Aorta (tissue), 5 donors: Measurements from ENCODE around the gene POGZ. TPM values are rescaled to one million over a fixed set of nuclear protein-coding genes. Genes with fewer than 3 reads are reported as not detected.

ENCODE experiments used
- ATAC-seq: fragments of 200-7000 bp; cut with Tn5 transposase; one replicate; pipeline ENCODE4 v1.9.1; 2022; ENCODE audit warnings: moderate library complexity; ENCODE audit not compliant: low FRiP score
- DNase-seq, 2 donors: peaks; one replicate each; pipeline ENCODE4 v3.0.0-alpha.2; 2020
- H3K27ac ChIP-seq, 2 donors: one replicate each; pipeline ENCODE4 v1.5.1; 2013; ENCODE audit warnings: low read length in 2 of 2, mild to moderate bottlenecking in 2 of 2, moderate library complexity in 2 of 2, control low read depth in 1 of 2, inconsistent platforms in 1 of 2, low read depth in 1 of 2
- H3K27me3 ChIP-seq, 2 donors: one replicate each; pipeline ENCODE4 v1.6.1; 2013; ENCODE audit warnings: control low read depth in 1 of 2, low read length in 1 of 2, mild to moderate bottlenecking in 1 of 2, moderate library complexity in 1 of 2; ENCODE audit not compliant: insufficient read depth in 2 of 2, control insufficient read depth in 1 of 2
- H3K36me3 ChIP-seq, 2 donors: one replicate each; pipeline ENCODE4 v1.6.1; 2013; ENCODE audit warnings: control low read depth in 1 of 2, low read length in 1 of 2, mild to moderate bottlenecking in 1 of 2; ENCODE audit not compliant: insufficient read depth in 2 of 2, control insufficient read depth in 1 of 2
- H3K4me1 ChIP-seq, 2 donors: one replicate each; pipeline ENCODE4 v1.6.1; 2013; ENCODE audit warnings: low read length in 2 of 2, control low read depth in 1 of 2, mild to moderate bottlenecking in 1 of 2, moderate library complexity in 1 of 2; ENCODE audit not compliant: insufficient read depth in 2 of 2, control insufficient read depth in 1 of 2
- H3K4me3 ChIP-seq, 2 donors: one replicate each; pipeline ENCODE4 v1.5.1; 2013; ENCODE audit warnings: low read length in 2 of 2, control low read depth in 1 of 2, mild to moderate bottlenecking in 1 of 2
- H3K9me3 ChIP-seq: one replicate; pipeline ENCODE4 v1.6.1; 2013; ENCODE audit warnings: mild to moderate bottlenecking, low read length; ENCODE audit not compliant: control insufficient read depth
- WGBS, 2 donors: extraction: QIAGEN DNeasy Blood & Tissue Kit; methylation state at CpG; one replicate each; pipeline ENCODE4 v1.1.7; 2013; 5-methylcytosine and 5-hydroxymethylcytosine counted together
- intact Hi-C, 2 donors: fragments of 100-400 bp; cut with DNase I; formaldehyde crosslinking; loops; one replicate each; pipeline versions ENCODE4 v1.14.2 to v1.15.0; 2022
- polyA plus RNA-seq, 2 donors: library from polyadenylated mRNA; stranded (reverse); fragments of 200-250 nt; gene quantifications; one replicate each; pipeline ENCODE4 v1.2.3, GENCODE V29; 2013
- total RNA-seq, 2 donors: library from RNA; stranded (reverse); fragmentation: NEBNext Ultra II Directional; extraction: Animal tissue kit (Norgen Biotek cat#: 25700); gene quantifications; one replicate each; pipeline ENCODE4 v1.2.1, GENCODE V29; 2021
- donor health status: healthy with polysubstance abuse.
- donor health status: Bipolar disorder and iron deficiency.
- donor health status: DM: no; HTN: no; CAD: no.
- donor health status: DM: no; HTN: no; CAD: no.
- donor health status: DM: yes; HTN: yes; CAD: no.

The POGZ gene
- total and polyA plus RNA-seq, 4 donors, result 11.6 to 144 (median 65.3) TPM

- no peaks in the 10 kb centered on the region for H3K4me1 ChIP-seq
- ATAC-seq (no peak), DNase-seq (no peak)
- WGBS, 2 donors, result 81% methylated on average over 8 of the region's 8 CpGs
- intact Hi-C loops, result no loop called here
- H3K9me3 ChIP-seq, result no peaks in the 10 kb centered on the region
- no peaks in the 10 kb centered on the region for H3K36me3 ChIP-seq
- no peak overlapping the region for H3K4me3 ChIP-seq
- H3K27ac ChIP-seq, result no peak overlapping the region
- no peaks in the 10 kb centered on the region for H3K27me3 ChIP-seq
Measured at GRCh38 chr1:151367658-151368392, 91.5 kb downstream of the POGZ start.

GRCh38 chr1:151364996-151365395 lies 94.3 kb downstream of the POGZ start:
- Histone ChIP-seq H3K27ac (no peak overlapping the region), H3K4me3 (no peak overlapping the region), H3K27me3 (no peaks in the 10 kb centered on the region), H3K36me3 (no peaks in the 10 kb centered on the region), H3K9me3 (no peaks in the 10 kb centered on the region), H3K4me1 (no peaks in the 10 kb centered on the region)
- intact Hi-C loops, result no loop called here
- ATAC-seq, result no peak
- WGBS, 2 donors, result 83 to 88% methylated on average over 4 of the region's 4 CpGs
- peak in 1 of 2 donors; percentile 19 for DNase-seq

- DNase-seq (peak in 1 of 2 donors; percentile 58), ATAC-seq (no peak)
- intact Hi-C loops, result no loop called here
- H3K27me3 ChIP-seq, result no peaks in the 10 kb centered on the region
- H3K4me3 ChIP-seq, result no peak overlapping the region
- no peaks in the 10 kb centered on the region for H3K36me3 ChIP-seq
- no peaks in the 10 kb centered on the region for H3K9me3 ChIP-seq
- H3K4me1 ChIP-seq, result no peaks in the 10 kb centered on the region
- 96 to 98% methylated on average over 3 of the region's 3 CpGs for WGBS, 2 donors
- no peak overlapping the region for H3K27ac ChIP-seq
Measured at GRCh38 chr1:151362308-151363155, 96.8 kb downstream of the POGZ start.

GRCh38 chr1:151361883-151362282 lies 97.4 kb downstream of the POGZ start:
- no peak for DNase-seq

GRCh38 chr1:151356696-151357095 lies 102.6 kb downstream of the POGZ start:
- Histone ChIP-seq H3K4me3 (no peak overlapping the region), H3K27me3 (no peaks in the 10 kb centered on the region), H3K9me3 (no peaks in the 10 kb centered on the region), H3K27ac (no peak overlapping the region), H3K36me3 (no peaks in the 10 kb centered on the region), H3K4me1 (no peaks in the 10 kb centered on the region)
- ATAC-seq (no peak), DNase-seq (no peak)
- intact Hi-C loops, result no loop called here
- WGBS, 2 donors, result 50 to 55% methylated on average over 2 of the region's 2 CpGs

More at GRCh38 chr1:151361883-151362282, 97.4 kb downstream of the POGZ start:
- Histone ChIP-seq H3K36me3 (no peaks in the 10 kb centered on the region), H3K4me3 (no peak overlapping the region), H3K27me3 (no peaks in the 10 kb centered on the region), H3K4me1 (no peaks in the 10 kb centered on the region), H3K9me3 (no peaks in the 10 kb centered on the region), H3K27ac (no peak overlapping the region)
- no peak for ATAC-seq
- intact Hi-C loops, result no loop called here

Other genes with a start within 250 kb of the POGZ start
- 100 to 1,000 TPM; 115 to 118 TPM for gene PSMD4, start 204.8 kb downstream of the POGZ start, total RNA-seq
- 100 to 1,000 TPM; 144 to 162 TPM for gene PSMD4, start 204.8 kb downstream of the POGZ start, polyA plus RNA-seq
- 10 to 100 TPM; 18.4 to 24.0 TPM for gene ZNF687, start 177.2 kb downstream of the POGZ start, total RNA-seq
- 1 to 10 TPM; 7.7 to 9.6 TPM for gene ZNF687, start 177.2 kb downstream of the POGZ start, polyA plus RNA-seq
- 10 to 100 TPM; 49.0 to 60.9 TPM for gene PI4KB, start 132.1 kb downstream of the POGZ start, total RNA-seq
- 10 to 100 TPM; 12.9 to 41.4 TPM for gene PI4KB, start 132.1 kb downstream of the POGZ start, polyA plus RNA-seq
- gene RFX5, start 112.2 kb downstream of the POGZ start, total RNA-seq, result 10 to 100 TPM; 38.0 to 51.6 TPM
- 10 to 100 TPM; 14.3 to 26.3 TPM for gene RFX5, start 112.2 kb downstream of the POGZ start, polyA plus RNA-seq
- 10 to 100 TPM; 24.5 to 66.3 TPM for gene SELENBP1, start 86.8 kb downstream of the POGZ start, total RNA-seq
- gene SELENBP1, start 86.8 kb downstream of the POGZ start, polyA plus RNA-seq, result 100 to 1,000 TPM in 1 of 2 donors, 10 to 100 TPM in 1; 48.3 to 171 TPM
- 100 to 1,000 TPM; 174 to 181 TPM for gene PSMB4, start 59.9 kb downstream of the POGZ start, total RNA-seq
- gene PSMB4, start 59.9 kb downstream of the POGZ start, polyA plus RNA-seq, result 100 to 1,000 TPM; 258 to 396 TPM
- 1 to 10 TPM in 1 of 2 donors, under 1 TPM in 1; 0.23 to 1.7 TPM for gene CGN, start 51.9 kb upstream of the POGZ start, total RNA-seq
- 10 to 100 TPM in 1 of 2 donors, under 1 TPM in 1; 0.36 to 27.5 TPM for gene CGN, start 51.9 kb upstream of the POGZ start, polyA plus RNA-seq
- gene TUFT1, start 80.8 kb upstream of the POGZ start, total RNA-seq, result 10 to 100 TPM in 1 of 2 donors, 1 to 10 TPM in 1; 6.5 to 11.2 TPM
- 1 to 10 TPM; 3.9 to 4.5 TPM for gene TUFT1, start 80.8 kb upstream of the POGZ start, polyA plus RNA-seq
- gene SNX27, start 152.6 kb upstream of the POGZ start, total RNA-seq, result 10 to 100 TPM; 34.7 to 48.0 TPM
- 1 to 10 TPM; 5.6 to 6.4 TPM for gene SNX27, start 152.6 kb upstream of the POGZ start, polyA plus RNA-seq